ENCODE measurements around the gene PSME2.

- TF ChIP-seq CTCF (IDR thresholded peaks at IDR 0.05; ENCODE audit: low read depth, low read length) (no peak), POLR2A (IDR thresholded peaks at IDR 0.05; ENCODE audit: extremely low read depth, insufficient read length) (no peak), MYC (IDR thresholded peaks at IDR 0.05; ENCODE audit: low read depth, low read length) (no peak), MAX (IDR thresholded peaks at IDR 0.05; ENCODE audit: low read depth, low read length) (no peak)
Observed at GRCh38 chr14:24110060-24110459, 36.4 kb downstream of the PSME2 start.

All from NB4 (cell line).